ENCODE data around the gene MMS19. TPM values are rescaled to one million over a fixed set of nuclear protein-coding genes. Genes with fewer than 3 reads are reported as not detected.
A peak's percentile ranks its signal among the peaks of the same experiment; 100 is the strongest.

The MMS19 gene
- total RNA-seq, 2 experiments from 2014 or later, result 74.8 to 95.7 TPM

- Histone ChIP-seq H3K4me2 (ENCODE audit: low read length) (no peak overlapping the region), H2AFZ (ENCODE audit: low read length) (no peak overlapping the region), H3K9me3 (ENCODE audit: low read length) (no peaks in the 10 kb centered on the region), H3K4me3 (ENCODE audit: low read depth, low read length, poor library complexity, severe bottlenecking) (no peak overlapping the region), H3K9me2 (ENCODE audit: insufficient read depth, low read length) (no peaks in the 10 kb centered on the region), H4K20me1 (ENCODE audit: insufficient read depth, low read length) (no peaks in the 10 kb centered on the region), H3K27ac (ENCODE audit: low read depth, low read length, poor library complexity, severe bottlenecking) (no peak overlapping the region), H3K4me1 (ENCODE audit: insufficient read depth, low read length, poor library complexity, severe bottlenecking) (peaks cover 8% of the 10 kb centered on the region), H3K36me3 (ENCODE audit: insufficient read depth, low read length) (no peaks in the 10 kb centered on the region), H3K79me2 (ENCODE audit: insufficient read depth, low read depth, low read length) (no peaks in the 10 kb centered on the region; the same call in 1 of the 2 replicates)
- no TSS peak for BruUV-seq (replicated peaks)
- TF ChIP-seq EZH2phosphoT487 (IDR thresholded peaks at IDR 0.05; ENCODE audit: borderline replicate concordance, low read depth, low read length), result no peak
- TF ChIP-seq, protein P1, sequence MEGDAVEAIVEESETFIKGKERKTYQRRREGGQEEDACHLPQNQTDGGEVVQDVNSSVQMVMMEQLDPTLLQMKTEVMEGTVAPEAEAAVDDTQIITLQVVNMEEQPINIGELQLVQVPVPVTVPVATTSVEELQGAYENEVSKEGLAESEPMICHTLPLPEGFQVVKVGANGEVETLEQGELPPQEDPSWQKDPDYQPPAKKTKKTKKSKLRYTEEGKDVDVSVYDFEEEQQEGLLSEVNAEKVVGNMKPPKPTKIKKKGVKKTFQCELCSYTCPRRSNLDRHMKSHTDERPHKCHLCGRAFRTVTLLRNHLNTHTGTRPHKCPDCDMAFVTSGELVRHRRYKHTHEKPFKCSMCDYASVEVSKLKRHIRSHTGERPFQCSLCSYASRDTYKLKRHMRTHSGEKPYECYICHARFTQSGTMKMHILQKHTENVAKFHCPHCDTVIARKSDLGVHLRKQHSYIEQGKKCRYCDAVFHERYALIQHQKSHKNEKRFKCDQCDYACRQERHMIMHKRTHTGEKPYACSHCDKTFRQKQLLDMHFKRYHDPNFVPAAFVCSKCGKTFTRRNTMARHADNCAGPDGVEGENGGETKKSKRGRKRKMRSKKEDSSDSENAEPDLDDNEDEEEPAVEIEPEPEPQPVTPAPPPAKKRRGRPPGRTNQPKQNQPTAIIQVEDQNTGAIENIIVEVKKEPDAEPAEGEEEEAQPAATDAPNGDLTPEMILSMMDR (conservative IDR thresholded peaks at IDR 0.05; ENCODE audit: low read length), result no peak
- intact Hi-C loops (cut with micrococcal nuclease; ENCODE audit: unreplicated experiment), result no loop called here
- ChIA-PET CTCF (ENCODE audit: unreplicated experiment) (no interaction called here), POLR2A (no interaction called here)
- DNase-seq (ENCODE audit: low spot score), result no peak
These were observed 4.7 kb upstream of the MMS19 start for GRCh38 chr10:97502916-97503315.

DNA sequence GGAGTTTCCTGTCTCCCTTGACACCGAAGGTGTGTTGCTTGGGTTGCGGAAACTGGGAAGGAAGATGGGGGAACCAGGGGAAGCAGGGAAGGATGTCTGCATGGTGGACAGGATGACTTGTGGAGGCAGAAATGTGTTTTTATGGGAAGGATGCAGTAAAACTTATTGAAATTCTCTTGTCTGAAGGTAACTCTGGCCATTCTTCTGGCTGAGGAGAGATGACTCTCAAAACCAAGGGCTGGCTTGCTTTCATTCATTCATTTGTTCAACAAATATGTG lies 2.0 kb upstream of the MMS19 start:
- Histone ChIP-seq H3K36me3 (ENCODE audit: insufficient read depth, low read length) (peaks cover 8% of the 10 kb centered on the region; the same call in 1 of the 2 replicates), H3K4me2 (ENCODE audit: low read length) (no peak overlapping the region), H3K9me2 (ENCODE audit: insufficient read depth, low read length) (no peaks in the 10 kb centered on the region), H3K9me3 (ENCODE audit: low read length) (no peaks in the 10 kb centered on the region), H3K27ac (ENCODE audit: low read depth, low read length, poor library complexity, severe bottlenecking) (no peak overlapping the region), H3K4me3 (ENCODE audit: low read depth, low read length, poor library complexity, severe bottlenecking) (no peak overlapping the region), H2AFZ (ENCODE audit: low read length) (no peak overlapping the region), H3K79me2 (ENCODE audit: insufficient read depth, low read depth, low read length) (peaks cover 26% of the 10 kb centered on the region), H3K4me1 (ENCODE audit: insufficient read depth, low read length, poor library complexity, severe bottlenecking) (peaks cover 28% of the 10 kb centered on the region), H4K20me1 (ENCODE audit: insufficient read depth, low read length) (peaks cover 19% of the 10 kb centered on the region; the same call in 1 of the 2 replicates)
- intact Hi-C loops (cut with micrococcal nuclease; ENCODE audit: unreplicated experiment), result no loop called here
- DNase-seq (ENCODE audit: low spot score), result no peak
- TF ChIP-seq EZH2phosphoT487 (IDR thresholded peaks at IDR 0.05; ENCODE audit: borderline replicate concordance, low read depth, low read length), result no peak
- TF ChIP-seq, protein P1 (conservative IDR thresholded peaks at IDR 0.05; ENCODE audit: low read length), result no peak
- POLR2A ChIA-PET, result interaction anchor here (0.6 to 0.7 kb wide), 2 partner anchors 17 to 66 kb away, joined by 3 read pairs; no protein-coding TSS in a partner anchor
- BruUV-seq (replicated peaks), result no TSS peak
- CTCF ChIA-PET (ENCODE audit: unreplicated experiment), result no interaction called here

GRCh38 chr10:97499561-97500296 lies 1.5 kb upstream of the MMS19 start:
- Histone ChIP-seq H3K9me3 (ENCODE audit: low read length) (no peaks in the 10 kb centered on the region), H4K20me1 (ENCODE audit: insufficient read depth, low read length) (peaks cover 22% of the 10 kb centered on the region; the same call in 1 of the 2 replicates), H3K36me3 (ENCODE audit: insufficient read depth, low read length) (peaks cover 10% of the 10 kb centered on the region), H3K4me3 (ENCODE audit: low read depth, low read length, poor library complexity, severe bottlenecking) (peak overlapping the region; percentile 81), H3K9me2 (ENCODE audit: insufficient read depth, low read length) (no peaks in the 10 kb centered on the region), H3K4me2 (ENCODE audit: low read length) (peak overlapping the region; percentile 97), H3K27ac (ENCODE audit: low read depth, low read length, poor library complexity, severe bottlenecking) (no peak overlapping the region), H3K79me2 (ENCODE audit: insufficient read depth, low read depth, low read length) (peaks cover 31% of the 10 kb centered on the region), H3K4me1 (ENCODE audit: insufficient read depth, low read length, poor library complexity, severe bottlenecking) (peaks cover 34% of the 10 kb centered on the region), H2AFZ (ENCODE audit: low read length) (peak overlapping the region; percentile 82; the same call in 1 of the 2 replicates)
- BruUV-seq (replicated peaks), result no TSS peak
- POLR2A ChIA-PET, result interaction anchor here (0.6 to 0.7 kb wide), 2 partner anchors 17 to 66 kb away, joined by 3 read pairs; no protein-coding TSS in a partner anchor
- TF ChIP-seq, protein P1 (conservative IDR thresholded peaks at IDR 0.05; ENCODE audit: low read length), result no peak
- no peak; the same call in 1 of the 2 replicates for TF ChIP-seq EZH2phosphoT487 (IDR thresholded peaks at IDR 0.05; ENCODE audit: borderline replicate concordance, low read depth, low read length)
- CTCF ChIA-PET (ENCODE audit: unreplicated experiment), result interaction anchor here (0.6 kb wide), 2 partner anchors 10 to 66 kb away, joined by 4 to 10 read pairs; no protein-coding TSS in a partner anchor
- intact Hi-C loops (cut with micrococcal nuclease; ENCODE audit: unreplicated experiment), result loop anchor here (5.0 kb wide), 1 partner anchor 37 kb away; no protein-coding TSS in a partner anchor
- DNase-seq (ENCODE audit: low spot score), result no peak
